Mucosa of rectum (tissue), 2 donors: Measurements from ENCODE around the gene ULK4.

Experiments used
- H3K27ac ChIP-seq, 2 donors: one replicate each; pipeline ENCODE4 v1.7.0; 2013; ENCODE audit warnings: inconsistent platforms in 2 of 2, low read depth in 2 of 2, low read length in 2 of 2
- H3K27me3 ChIP-seq, 2 donors: one replicate each; pipeline ENCODE4 v1.7.0; 2013; ENCODE audit warnings: low read length in 2 of 2; ENCODE audit not compliant: control insufficient read depth in 2 of 2, insufficient read depth in 2 of 2
- H3K36me3 ChIP-seq, 2 donors: one replicate each; pipeline ENCODE4 v1.7.0; 2013; ENCODE audit warnings: low read length in 2 of 2; ENCODE audit not compliant: control insufficient read depth in 2 of 2, insufficient read depth in 2 of 2
- H3K4me1 ChIP-seq, 2 donors: one replicate each; pipeline ENCODE4 v1.7.0; 2013; ENCODE audit warnings: low read length in 2 of 2, mild to moderate bottlenecking in 1 of 2; ENCODE audit not compliant: control insufficient read depth in 2 of 2, insufficient read depth in 2 of 2
- H3K4me3 ChIP-seq, 2 donors: one replicate each; pipeline ENCODE4 v1.7.0; 2013; ENCODE audit warnings: low read length in 2 of 2
- H3K9ac ChIP-seq, 2 donors: one replicate each; pipeline ENCODE4 v1.7.0; 2013; ENCODE audit warnings: low read length in 2 of 2, low read depth in 1 of 2, mild to moderate bottlenecking in 1 of 2
- H3K9me3 ChIP-seq, 2 donors: one replicate each; pipeline ENCODE4 v1.7.0; 2013; ENCODE audit warnings: low read length in 2 of 2; ENCODE audit not compliant: control insufficient read depth in 2 of 2
- donor health status: healthy.
- donor health status: Normal muscosa, but diverticular disease.

The ULK4 gene

GRCh38 chr3:41202834-41203345, 759.0 kb downstream of the ULK4 start:
- no peaks in the 10 kb centered on the region for H3K36me3 ChIP-seq
- peaks cover 21 to 31% of the 10 kb centered on the region in 2 donors for H3K4me1 ChIP-seq
- H3K27ac ChIP-seq, result no peak overlapping the region
- H3K9ac ChIP-seq, result peak overlapping the region in 1 of 2 donors; percentile 20
- H3K9me3 ChIP-seq, result no peaks in the 10 kb centered on the region
- H3K4me3 ChIP-seq, result peak overlapping the region in 1 of 2 donors; percentile 97
- no peaks in the 10 kb centered on the region for H3K27me3 ChIP-seq

- Histone ChIP-seq H3K27ac (no peak overlapping the region), H3K27me3 (no peaks in the 10 kb centered on the region), H3K9me3 (no peaks in the 10 kb centered on the region), H3K4me3 (peak overlapping the region; percentile 97 to 99), H3K9ac (peak overlapping the region in 1 of 2 donors; percentile 73), H3K4me1 (peaks cover 21 to 27% of the 10 kb centered on the region in 2 donors), H3K36me3 (no peaks in the 10 kb centered on the region)
Measured at GRCh38 chr3:41202075-41202833, 759.6 kb downstream of the ULK4 start.

GRCh38 chr3:41200669-41201021, 761.3 kb downstream of the ULK4 start:
- H3K9me3 ChIP-seq, result no peaks in the 10 kb centered on the region
- H3K9ac ChIP-seq, result peak overlapping the region; percentile 73 to 74
- H3K27ac ChIP-seq, result peak overlapping the region; percentile 99 to 100
- H3K4me1 ChIP-seq, result peaks cover 21 to 25% of the 10 kb centered on the region in 2 donors
- H3K36me3 ChIP-seq, result no peaks in the 10 kb centered on the region
- H3K27me3 ChIP-seq, result no peaks in the 10 kb centered on the region
- H3K4me3 ChIP-seq, result peak overlapping the region; percentile 97 to 99

GRCh38 chr3:41199866-41200668, 761.8 kb downstream of the ULK4 start:
- Histone ChIP-seq H3K27me3 (no peaks in the 10 kb centered on the region), H3K9me3 (no peaks in the 10 kb centered on the region), H3K4me1 (peaks cover 21 to 23% of the 10 kb centered on the region in 2 donors), H3K27ac (peak overlapping the region; percentile 99 to 100), H3K4me3 (peak overlapping the region; percentile 97 to 99), H3K36me3 (no peaks in the 10 kb centered on the region), H3K9ac (peak overlapping the region; percentile 74 to 100)

GRCh38 chr3:41198950-41199865, 762.7 kb downstream of the ULK4 start, which contains the start of gene CTNNB1:
CTNNB1 (plus strand) TSS chr3:41199505; CDS start chr3:41224069, 24,564 bp downstream.
- H3K27me3 ChIP-seq, result no peaks in the 10 kb centered on the region
- H3K4me3 ChIP-seq, result peak within 1 kb of the TSS; percentile 97 to 99
- H3K9me3 ChIP-seq, result no peaks in the 10 kb centered on the region
- peaks cover 17 to 23% of the 10 kb centered on the region in 2 donors for H3K4me1 ChIP-seq
- H3K27ac ChIP-seq, result peak within 1 kb of the TSS; percentile 99 to 100
- no peaks in the 10 kb centered on the region for H3K36me3 ChIP-seq
- peak within 1 kb of the TSS; percentile 98 to 100 for H3K9ac ChIP-seq

- H3K27me3 ChIP-seq, result no peaks in the 10 kb centered on the region
- H3K4me3 ChIP-seq, result peak overlapping the region; percentile 86 to 99
- H3K36me3 ChIP-seq, result no peaks in the 10 kb centered on the region
- no peaks in the 10 kb centered on the region for H3K9me3 ChIP-seq
- peak overlapping the region; percentile 99 to 100 for H3K27ac ChIP-seq
- peaks cover 16 to 22% of the 10 kb centered on the region in 2 donors for H3K4me1 ChIP-seq
- peak overlapping the region; percentile 65 to 100 for H3K9ac ChIP-seq
Measured at GRCh38 chr3:41198526-41198925, 763.4 kb downstream of the ULK4 start.

- Histone ChIP-seq H3K9ac (no peak overlapping the region), H3K36me3 (no peaks in the 10 kb centered on the region), H3K4me3 (peak overlapping the region in 1 of 2 donors; percentile 86), H3K4me1 (peaks cover 16 to 18% of the 10 kb centered on the region in 2 donors), H3K27ac (no peak overlapping the region), H3K27me3 (no peaks in the 10 kb centered on the region), H3K9me3 (no peaks in the 10 kb centered on the region)
Measured at GRCh38 chr3:41198046-41198445, 763.9 kb downstream of the ULK4 start.
